H9 (cell line): ENCODE data around the gene SCCPDH. TPM values are rescaled to one million over a fixed set of nuclear protein-coding genes. Genes with fewer than 3 reads are reported as not detected.

Experiments used
- DNase-seq: peaks from one replicate; pipeline ENCODE4 v3.0.0-alpha.2; 2017
- H2AFZ ChIP-seq: one replicate; pipeline ENCODE4 v1.6.1; 2013; ENCODE audit warnings: mild to moderate bottlenecking, low read length, control low read depth, moderate library complexity
- H2AK5ac ChIP-seq: 2 replicates; pipeline ENCODE4 v1.6.1; 2013; ENCODE audit warnings: low read length, control low read depth, mixed read lengths; ENCODE audit not compliant: insufficient read length
- H2BK120ac ChIP-seq: one replicate; pipeline ENCODE4 v1.6.1; 2013; ENCODE audit warnings: low read depth, mild to moderate bottlenecking, low read length, control low read depth, inconsistent platforms; ENCODE audit not compliant: poor library complexity, severe bottlenecking
- H2BK12ac ChIP-seq: 2 replicates; pipeline ENCODE4 v1.6.1; 2013; ENCODE audit warnings: low read length, control low read depth, mixed read lengths, low read depth; ENCODE audit not compliant: insufficient read length
- H2BK15ac ChIP-seq: 2 replicates; pipeline ENCODE4 v1.6.1; 2013; ENCODE audit warnings: low read depth, low read length, control low read depth
- H2BK20ac ChIP-seq: one replicate; pipeline ENCODE4 v1.6.1; 2013; ENCODE audit warnings: low read depth, mild to moderate bottlenecking, low read length, control low read depth, inconsistent platforms; ENCODE audit not compliant: poor library complexity, severe bottlenecking
- H2BK5ac ChIP-seq: 2 replicates; pipeline ENCODE4 v1.6.1; 2013; ENCODE audit warnings: low read length, control low read depth, mixed read lengths; ENCODE audit not compliant: insufficient read length
- H3K14ac ChIP-seq: 2 replicates; pipeline ENCODE4 v1.6.1; 2013; ENCODE audit warnings: low read length, control low read depth; ENCODE audit not compliant: insufficient read depth
- H3K18ac ChIP-seq: 2 replicates; pipeline ENCODE4 v1.6.1; 2013; ENCODE audit warnings: low read depth, mild to moderate bottlenecking, mixed read lengths, low read length, control low read depth; ENCODE audit not compliant: insufficient read length
- H3K23ac ChIP-seq: 2 replicates; pipeline ENCODE4 v1.6.1; 2013; ENCODE audit warnings: low read length, control low read depth, mixed read lengths, low read depth; ENCODE audit not compliant: insufficient read length
- H3K23me2 ChIP-seq: 2 replicates; pipeline ENCODE4 v1.6.1; 2013; ENCODE audit warnings: low read depth, mild to moderate bottlenecking, mixed read lengths, low read length, control low read depth; ENCODE audit not compliant: insufficient read length, poor library complexity, severe bottlenecking
- H3K27ac ChIP-seq: 2 replicates; pipeline ENCODE4 v1.5.1; 2013; ENCODE audit warnings: low read length, control low read depth, mixed read lengths, low read depth; ENCODE audit not compliant: insufficient read length
- H3K27me3 ChIP-seq: 2 replicates; pipeline ENCODE4 v1.6.1; 2013; ENCODE audit warnings: low read length, control low read depth, inconsistent platforms; ENCODE audit not compliant: insufficient read depth
- H3K4ac ChIP-seq: 2 replicates; pipeline ENCODE4 v1.6.1; 2013; ENCODE audit warnings: low read depth, mild to moderate bottlenecking, control low read depth, inconsistent platforms, low read length, moderate library complexity
- H3K4me1 ChIP-seq: 2 replicates; pipeline ENCODE4 v1.6.1; 2013; ENCODE audit warnings: low read length, control low read depth, inconsistent platforms; ENCODE audit not compliant: insufficient read depth
- H3K4me2 ChIP-seq: 2 replicates; pipeline ENCODE4 v1.6.1; 2013; ENCODE audit warnings: low read length, control low read depth, mixed read lengths; ENCODE audit not compliant: insufficient read length, insufficient read depth
- H3K56ac ChIP-seq: 2 replicates; pipeline ENCODE4 v1.6.1; 2013; ENCODE audit warnings: low read depth, mild to moderate bottlenecking, mixed read lengths, low read length, control low read depth; ENCODE audit not compliant: insufficient read length
- H3K79me1 ChIP-seq: 2 replicates; pipeline ENCODE4 v1.6.1; 2013; ENCODE audit warnings: low read depth, mild to moderate bottlenecking, moderate library complexity, low read length, control low read depth, inconsistent platforms; ENCODE audit not compliant: insufficient read depth, poor library complexity, severe bottlenecking
- H3K79me2 ChIP-seq: 2 replicates; pipeline ENCODE4 v1.6.1; 2013; ENCODE audit warnings: low read length, control low read depth, inconsistent platforms; ENCODE audit not compliant: insufficient read depth
- H3K9ac ChIP-seq: 2 replicates; pipeline ENCODE4 v1.6.1; 2013; ENCODE audit warnings: low read length, control low read depth, mixed read lengths; ENCODE audit not compliant: insufficient read length; ENCODE audit errors: extremely low read depth
- H3K9me3 ChIP-seq: one replicate; pipeline ENCODE4 v1.6.1; 2013; ENCODE audit warnings: low read depth, low read length, inconsistent platforms; ENCODE audit not compliant: control insufficient read depth
- H3T11ph ChIP-seq: one replicate; pipeline ENCODE4 v1.6.1; 2013; ENCODE audit warnings: mild to moderate bottlenecking, low read length, control low read depth, inconsistent platforms
- H4K20me1 ChIP-seq: one replicate; pipeline ENCODE4 v1.6.1; 2013; ENCODE audit not compliant: control insufficient read depth, insufficient read length, insufficient read depth
- H4K5ac ChIP-seq: 2 replicates; pipeline ENCODE4 v1.6.1; 2013; ENCODE audit warnings: low read depth, mild to moderate bottlenecking, mixed read lengths, low read length, control low read depth; ENCODE audit not compliant: insufficient read length
- H4K8ac ChIP-seq: replicated peaks from 2 replicates; pipeline ENCODE4 v1.6.1; 2013; ENCODE audit warnings: low read length, control low read depth, mixed read lengths, low read depth; ENCODE audit not compliant: insufficient read length
- H4K91ac ChIP-seq: 2 replicates; pipeline ENCODE4 v1.6.1; 2013; ENCODE audit warnings: low read depth, mild to moderate bottlenecking, moderate library complexity, mixed read lengths, low read length, control low read depth; ENCODE audit not compliant: insufficient read length
- H3K27ac Mint-ChIP-seq, 3 experiments: 2 replicates in 2 of 3; 3 replicates in 1 of 3; pipeline ENCODE4 v1.8.0; 2020 to 2021; ENCODE audit warnings: mixed read lengths in 3 of 3, mild to moderate bottlenecking in 1 of 3, moderate library complexity in 1 of 3
- H3K27me3 Mint-ChIP-seq: 2 replicates; pipeline ENCODE4 v1.8.0; 2021; ENCODE audit warnings: low read depth, mild to moderate bottlenecking, moderate library complexity, mixed read lengths
- H3K36me3 Mint-ChIP-seq, 3 experiments: 2 replicates in 2 of 3; 3 replicates in 1 of 3; pipeline ENCODE4 v1.8.0; 2020 to 2021; ENCODE audit warnings: low read depth in 3 of 3, mixed read lengths in 3 of 3; ENCODE audit not compliant: insufficient read depth in 1 of 3
- H3K4me1 Mint-ChIP-seq, 2 experiments: 2 replicates each; pipeline ENCODE4 v1.8.0; 2020; ENCODE audit warnings: mixed read lengths in 2 of 2
- H3K4me3 Mint-ChIP-seq, 2 experiments: 2 replicates in 1 of 2; 3 replicates in 1 of 2; pipeline ENCODE4 v1.8.0; 2020 to 2021; ENCODE audit warnings: mild to moderate bottlenecking in 2 of 2, mixed read lengths in 2 of 2, moderate library complexity in 1 of 2
- H3K9me3 Mint-ChIP-seq, 2 experiments: 2 replicates in 1 of 2; 3 replicates in 1 of 2; pipeline ENCODE4 v1.8.0; 2020; ENCODE audit warnings: mild to moderate bottlenecking in 2 of 2, mixed read lengths in 2 of 2, moderate library complexity in 1 of 2
- CTCF ChIP-seq: fragments of 200-600 bp; sonication (generic); conservative IDR thresholded peaks from 3 replicates; pipeline ENCODE4 v1.8.0; 2021; ENCODE audit warnings: antibody characterized with exemption, mild to moderate bottlenecking
- WGBS: extraction: QIAGEN DNeasy Blood & Tissue Kit; methylation state at CpG from one replicate; pipeline ENCODE4 v1.1.7; 2013; ENCODE audit warnings: missing lambda C conversion rate, low lambda C conversion rate, mixed read lengths; ENCODE audit not compliant: insufficient read length; ENCODE audit errors: extremely low coverage; 5-methylcytosine and 5-hydroxymethylcytosine counted together
- total RNA-seq: library from RNA; stranded (reverse); gene quantifications from 2 replicates; pipeline ENCODE4 v1.2.1, GENCODE V29; 2021

SCCPDH gene
- total RNA-seq, 1 experiment from 2014 or later: 20.7 TPM

DNA sequence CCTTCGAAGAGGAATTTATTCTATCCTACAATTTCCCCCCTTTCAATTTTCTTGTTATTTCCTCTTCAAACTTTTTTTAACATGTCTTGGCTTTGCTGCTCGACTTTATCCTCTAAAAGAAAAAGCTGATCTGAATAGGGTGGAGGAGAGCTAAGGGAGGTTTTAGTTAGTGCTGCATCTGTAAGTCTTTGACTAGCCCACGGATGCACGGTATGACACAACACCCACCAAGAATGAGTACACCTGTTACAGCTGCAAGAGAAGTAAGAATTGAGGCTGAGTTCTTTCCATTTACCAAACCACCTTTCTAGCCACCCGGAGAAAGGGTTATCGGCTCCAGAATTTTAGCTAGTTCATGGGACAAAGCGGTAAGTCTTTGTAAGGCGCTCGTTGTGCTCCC, 23.8 kb downstream of the SCCPDH start:
- Histone ChIP-seq H3K79me1 (no peaks in the 10 kb centered on the region), H3K27me3 (no peaks in the 10 kb centered on the region), H3K4me2 (no peak overlapping the region), H2BK120ac (no peak overlapping the region), H3K79me2 (no peaks in the 10 kb centered on the region), H2BK12ac (no peak overlapping the region), H4K20me1 (no peaks in the 10 kb centered on the region), H3T11ph (no peak overlapping the region), H3K23me2 (no peaks in the 10 kb centered on the region), H3K27ac (no peak overlapping the region), H2BK5ac (no peak overlapping the region), H3K56ac (no peak overlapping the region), H4K5ac (no peak overlapping the region), H3K4ac (no peak overlapping the region), H2BK20ac (no peak overlapping the region), H3K23ac (no peak overlapping the region), H3K18ac (no peak overlapping the region), H2AK5ac (no peak overlapping the region), H2BK15ac (no peak overlapping the region), H3K14ac (no peak overlapping the region), H3K9me3 (no peaks in the 10 kb centered on the region), H3K9ac (no peak overlapping the region), H4K91ac (no peak overlapping the region), H4K8ac (no peak overlapping the region), H2AFZ (no peak overlapping the region), H3K4me1 (no peaks in the 10 kb centered on the region)
- no peak overlapping the region for H3K27ac Mint-ChIP-seq
- no peaks in the 10 kb centered on the region; a peak in 1 of 7 replicates for H3K36me3 Mint-ChIP-seq
- H3K27me3 Mint-ChIP-seq: no peaks in the 10 kb centered on the region
- H3K4me1 Mint-ChIP-seq: no peaks in the 10 kb centered on the region
- DNase-seq: no peak
- WGBS: no CpG with 5 or more reads among the region's 9 CpGs
- no peak overlapping the region for H3K4me3 Mint-ChIP-seq
- no peaks in the 10 kb centered on the region for H3K9me3 Mint-ChIP-seq
- TF ChIP-seq CTCF: no peak
